HEK293T (cell line): ENCODE results near the gene RAPGEF3.

ENCODE experiments used
- BHLHE40 ChIP-seq: fragments of 450-650 bp; IDR thresholded peaks from 2 replicates; pipeline ENCODE4 v1.6.1; 2016; ENCODE audit warnings: mild to moderate bottlenecking, moderate library complexity, borderline replicate concordance
- HDGF ChIP-seq: fragments of 450-650 bp; IDR thresholded peaks from 2 replicates; pipeline ENCODE4 v1.6.1; 2017; ENCODE audit warnings: antibody characterized with exemption, borderline replicate concordance
- L3MBTL2 ChIP-seq: fragments of 450-650 bp; conservative IDR thresholded peaks from 2 replicates; pipeline ENCODE4 v1.6.1; 2016; ENCODE audit warnings: mild to moderate bottlenecking
- NFRKB ChIP-seq: fragments of 450-650 bp; IDR thresholded peaks from 2 replicates; pipeline ENCODE4 v1.6.1; 2016; ENCODE audit warnings: mild to moderate bottlenecking, moderate library complexity
- SP1 ChIP-seq: fragments of 450-650 bp; IDR thresholded peaks from 2 replicates; pipeline ENCODE4 v1.6.1; 2017
- SUZ12 ChIP-seq: fragments of 450-650 bp; IDR thresholded peaks from 2 replicates; pipeline ENCODE4 v1.6.1; 2016; ENCODE audit warnings: mild to moderate bottlenecking

- TF ChIP-seq SP1 = no peak
- TF ChIP-seq NFRKB = no peak
- TF ChIP-seq HDGF = no peak
- no peak for TF ChIP-seq SUZ12
- no peak for TF ChIP-seq L3MBTL2
- no peak for TF ChIP-seq BHLHE40
Measured at GRCh38 chr12:47751561-47751960, 7.1 kb downstream of the RAPGEF3 start.
